SK-N-SH treated with all-trans-retinoic acid at 6 μM for 48 hours (cell line): ENCODE data around the gene KRTAP10-1.

Experiments used
- ATAC-seq: fragments of 200-7000 bp; cut with Tn5 transposase; 3 replicates; pipeline ENCODE4 v1.9.1; 2020; ENCODE audit warnings: mild to moderate bottlenecking, moderate library complexity
- ARNTL ChIP-seq: fragments of 450-650 bp; formaldehyde crosslinking; IDR thresholded peaks from 2 replicates; pipeline ENCODE4 v1.5.0; 2020; ENCODE audit warnings: low read depth, mild to moderate bottlenecking, moderate library complexity, borderline replicate concordance
- BACH2 ChIP-seq: fragments of 250-450 bp; sonication (Bioruptor Pico); IDR thresholded peaks from 2 replicates; pipeline ENCODE4 v1.9.0; 2021; ENCODE audit warnings: mild to moderate bottlenecking, borderline replicate concordance
- CREB5 ChIP-seq: fragments of 250-450 bp; sonication (Bioruptor Pico); IDR thresholded peaks from 2 replicates; pipeline ENCODE4 v1.5.1; 2020; ENCODE audit warnings: low read depth, mild to moderate bottlenecking, moderate library complexity
- ESRRG ChIP-seq: fragments of 250-450 bp; sonication (Bioruptor Pico); IDR thresholded peaks from 2 replicates; pipeline ENCODE4 v1.6.1; 2021; ENCODE audit warnings: mild to moderate bottlenecking
- OSR1 ChIP-seq: fragments of 250-450 bp; sonication (Bioruptor Pico); IDR thresholded peaks from 2 replicates; pipeline ENCODE4 v1.8.0; 2022; ENCODE audit warnings: moderate library complexity, mild to moderate bottlenecking, inconsistent platforms
- PATZ1 ChIP-seq: fragments of 250-450 bp; sonication (Bioruptor Pico); IDR thresholded peaks from 2 replicates; pipeline ENCODE4 v1.8.0; 2020; ENCODE audit warnings: mild to moderate bottlenecking, moderate library complexity, borderline replicate concordance
- POU6F1 ChIP-seq: fragments of 250-450 bp; sonication (Bioruptor Pico); IDR thresholded peaks from 2 replicates; pipeline ENCODE4 v1.8.0; 2021; ENCODE audit warnings: low read depth, mild to moderate bottlenecking, moderate library complexity, borderline replicate concordance
- PPARA ChIP-seq: fragments of 250-450 bp; sonication (Bioruptor Pico); IDR thresholded peaks from 2 replicates; pipeline ENCODE4 v1.5.0; 2020; ENCODE audit warnings: mild to moderate bottlenecking, borderline replicate concordance
- RARB ChIP-seq: fragments of 250-450 bp; sonication (Bioruptor Pico); IDR thresholded peaks from 2 replicates; pipeline ENCODE4 v1.8.0; 2021; ENCODE audit warnings: mild to moderate bottlenecking, moderate library complexity
- SNAI2 ChIP-seq: fragments of 250-450 bp; sonication (Bioruptor Pico); IDR thresholded peaks from 2 replicates; pipeline ENCODE4 v1.5.0; 2020; ENCODE audit warnings: mild to moderate bottlenecking, moderate library complexity
- TSHZ2 ChIP-seq: fragments of 250-450 bp; sonication (Bioruptor Pico); IDR thresholded peaks from 2 replicates; pipeline ENCODE4 v1.5.0; 2020; ENCODE audit warnings: mild to moderate bottlenecking, moderate library complexity
- ZC3H10 ChIP-seq: fragments of 250-450 bp; sonication (Bioruptor Pico); IDR thresholded peaks from 2 replicates; pipeline ENCODE4 v1.5.1; 2021; ENCODE audit warnings: mild to moderate bottlenecking, moderate library complexity
- ZFP3 ChIP-seq: fragments of 250-450 bp; sonication (Bioruptor Pico); IDR thresholded peaks from 2 replicates; pipeline ENCODE4 v1.5.0; 2020; ENCODE audit warnings: mild to moderate bottlenecking, moderate library complexity
- ZFP30 ChIP-seq: fragments of 450-650 bp; formaldehyde crosslinking; IDR thresholded peaks from 2 replicates; pipeline ENCODE4 v1.5.0; 2022; ENCODE audit warnings: mild to moderate bottlenecking, moderate library complexity
- ZNF565 ChIP-seq: fragments of 450-650 bp; formaldehyde crosslinking; conservative IDR thresholded peaks from 2 replicates; pipeline ENCODE4 v1.5.0; 2020; ENCODE audit warnings: low read depth, mild to moderate bottlenecking, moderate library complexity
- ZNF70 ChIP-seq: fragments of 450-650 bp; formaldehyde crosslinking; IDR thresholded peaks from 2 replicates; pipeline ENCODE4 v1.5.0; 2020; ENCODE audit warnings: mild to moderate bottlenecking, moderate library complexity
- ZNF8 ChIP-seq: fragments of 450-650 bp; formaldehyde crosslinking; IDR thresholded peaks from 2 replicates; pipeline ENCODE4 v1.5.0; 2020; ENCODE audit warnings: mild to moderate bottlenecking, moderate library complexity
- TF ChIP-seq, protein P1 (sequence below): fragments of 250-450 bp; sonication (Bioruptor Pico); IDR thresholded peaks from 2 replicates; pipeline ENCODE4 v1.5.1; 2021; ENCODE audit warnings: mild to moderate bottlenecking, moderate library complexity

Gene KRTAP10-1

DNA sequence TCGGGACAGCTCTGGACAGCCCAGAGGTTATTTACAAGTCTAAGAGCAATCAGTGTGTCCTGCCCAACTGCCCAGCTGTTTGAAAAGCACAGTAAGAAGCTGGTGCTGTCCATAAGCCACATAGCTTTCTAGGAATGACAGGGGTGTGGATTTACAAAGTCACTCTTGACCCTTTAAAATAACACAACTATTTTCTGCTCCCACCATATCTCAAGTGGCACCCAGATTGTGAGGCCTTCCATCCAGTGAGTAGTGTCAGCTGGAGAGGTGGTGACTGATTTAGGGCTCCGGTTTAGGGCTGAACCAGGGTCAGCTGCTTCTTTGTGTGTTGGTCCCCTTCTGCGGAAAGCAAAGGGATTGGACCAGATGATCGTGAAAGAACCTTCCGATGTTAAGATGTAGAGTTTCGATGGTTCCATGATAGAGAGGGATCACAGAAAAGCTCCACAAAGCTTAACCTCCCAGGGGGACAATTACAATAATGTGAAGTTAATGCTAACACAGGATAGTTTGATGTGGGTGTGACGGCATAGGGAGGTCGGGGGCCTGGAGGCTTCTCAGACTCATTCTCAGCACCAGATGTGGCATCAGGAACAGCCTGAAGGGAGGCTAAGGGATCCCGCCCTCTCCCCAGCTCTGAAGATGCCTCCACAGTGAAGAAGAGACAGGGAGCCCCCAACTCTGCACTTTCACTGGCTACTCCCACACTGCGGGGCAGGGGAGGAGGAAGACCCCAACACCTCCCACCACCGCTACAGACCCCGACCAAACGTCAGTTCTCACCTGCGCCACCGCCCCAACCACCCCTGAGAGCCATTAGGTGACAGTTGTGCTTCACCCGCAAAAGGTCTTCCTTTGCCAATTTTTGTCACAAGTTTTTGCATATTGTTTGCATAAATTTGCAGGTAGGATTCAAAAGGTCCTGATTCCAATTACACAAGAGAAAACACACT lies 44.1 kb downstream of the KRTAP10-1 start:
- no peak for TF ChIP-seq SNAI2 (CRISPR knock-in tag)
- no peak for TF ChIP-seq PPARA (CRISPR knock-in tag)
- TF ChIP-seq TSHZ2 (CRISPR knock-in tag) = no peak
- TF ChIP-seq BACH2 = no peak
- TF ChIP-seq ESRRG = no peak
- TF ChIP-seq ZNF70 (CRISPR knock-in tag) = no peak
- TF ChIP-seq ZNF565 (CRISPR knock-in tag) = no peak
- TF ChIP-seq ZFP3 (CRISPR knock-in tag) = no peak
- TF ChIP-seq OSR1 (CRISPR knock-in tag) = no peak
- TF ChIP-seq ZC3H10 (CRISPR knock-in tag) = no peak
- TF ChIP-seq PATZ1 (CRISPR knock-in tag) = no peak
- no peak for TF ChIP-seq ZFP30 (CRISPR knock-in tag)
- TF ChIP-seq, all 23 proteins: peak for 0
- no peak for ATAC-seq

- no peak for TF ChIP-seq ZFP30 (CRISPR knock-in tag)
- TF ChIP-seq ZC3H10 (CRISPR knock-in tag) = no peak
- no peak for TF ChIP-seq RARB (CRISPR knock-in tag)
- TF ChIP-seq, protein P1, sequence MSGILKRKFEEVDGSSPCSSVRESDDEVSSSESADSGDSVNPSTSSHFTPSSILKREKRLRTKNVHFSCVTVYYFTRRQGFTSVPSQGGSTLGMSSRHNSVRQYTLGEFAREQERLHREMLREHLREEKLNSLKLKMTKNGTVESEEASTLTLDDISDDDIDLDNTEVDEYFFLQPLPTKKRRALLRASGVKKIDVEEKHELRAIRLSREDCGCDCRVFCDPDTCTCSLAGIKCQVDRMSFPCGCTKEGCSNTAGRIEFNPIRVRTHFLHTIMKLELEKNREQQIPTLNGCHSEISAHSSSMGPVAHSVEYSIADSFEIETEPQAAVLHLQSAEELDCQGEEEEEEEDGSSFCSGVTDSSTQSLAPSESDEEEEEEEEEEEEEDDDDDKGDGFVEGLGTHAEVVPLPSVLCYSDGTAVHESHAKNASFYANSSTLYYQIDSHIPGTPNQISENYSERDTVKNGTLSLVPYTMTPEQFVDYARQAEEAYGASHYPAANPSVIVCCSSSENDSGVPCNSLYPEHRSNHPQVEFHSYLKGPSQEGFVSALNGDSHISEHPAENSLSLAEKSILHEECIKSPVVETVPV = no peak
- no peak for TF ChIP-seq ARNTL
- TF ChIP-seq CREB5 (CRISPR knock-in tag) = no peak
- TF ChIP-seq PPARA (CRISPR knock-in tag) = no peak
- no peak for TF ChIP-seq ZNF70 (CRISPR knock-in tag)
- TF ChIP-seq PATZ1 (CRISPR knock-in tag) = no peak
- no peak for TF ChIP-seq SNAI2 (CRISPR knock-in tag)
- no peak for TF ChIP-seq ZNF8 (CRISPR knock-in tag)
- no peak for TF ChIP-seq POU6F1 (CRISPR knock-in tag)
- TF ChIP-seq OSR1 (CRISPR knock-in tag) = no peak
- no peak for ATAC-seq
Observed at GRCh38 chr21:44494956-44495355, 45.0 kb downstream of the KRTAP10-1 start.
